C4-2B (cell line): Measurements from ENCODE around the gene SHC2.

Source experiments
- ZFX ChIP-seq: fragments of 450-650 bp; IDR thresholded peaks from 2 replicates; pipeline ENCODE4 v1.6.1; 2017
- TF ChIP-seq, protein P1 (sequence below): fragments of 450-650 bp; conservative IDR thresholded peaks from 2 replicates; pipeline ENCODE4 v1.5.1; 2017; ENCODE audit warnings: mild to moderate bottlenecking

DNA sequence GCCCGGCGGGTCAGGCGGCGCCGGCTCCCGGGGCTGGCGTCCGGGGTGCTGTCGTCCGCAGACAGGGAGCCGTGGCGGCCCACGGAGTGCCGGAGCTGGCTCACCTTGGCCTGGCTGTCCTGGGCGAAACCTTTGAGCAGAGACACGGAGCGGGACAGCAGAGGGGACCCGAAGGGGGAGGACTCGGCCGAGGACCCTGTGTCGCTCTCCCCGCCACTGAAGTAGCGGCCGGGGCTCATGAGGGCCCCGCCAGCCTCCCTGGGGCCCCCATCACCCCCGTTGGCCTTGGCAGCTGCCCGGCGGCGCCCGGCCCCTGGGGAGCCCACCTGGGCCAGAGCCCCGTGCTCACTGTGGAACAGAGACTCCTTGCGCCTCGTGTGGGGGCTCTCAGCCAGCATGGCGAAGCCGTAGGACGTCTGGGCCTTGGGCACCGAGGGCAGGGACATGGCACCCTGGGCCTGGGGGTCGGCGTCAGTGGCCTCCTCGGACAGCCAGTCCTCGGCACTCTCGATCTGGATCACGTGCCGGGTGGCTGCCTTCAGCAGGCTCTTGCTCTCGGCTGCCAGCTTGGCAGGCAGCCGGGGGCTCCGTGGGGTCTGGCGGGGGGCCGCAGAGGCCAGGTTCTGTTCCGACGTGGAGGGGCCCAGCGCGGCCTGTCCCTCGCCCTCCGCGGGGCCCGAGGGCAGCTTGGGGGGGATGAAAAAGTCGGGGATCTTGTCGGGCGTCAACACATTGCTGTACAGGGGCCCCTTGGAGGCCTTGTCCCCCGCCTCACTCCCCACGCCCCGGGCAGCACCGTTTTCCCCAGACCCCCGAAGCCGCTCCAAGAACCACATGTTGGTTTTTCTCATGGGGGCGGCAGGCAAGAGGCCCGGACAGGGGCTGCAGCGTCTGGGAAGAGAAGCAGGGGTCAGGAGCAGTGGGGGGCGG is 53.1 kb downstream of the SHC2 start:
- TF ChIP-seq, protein P1, sequence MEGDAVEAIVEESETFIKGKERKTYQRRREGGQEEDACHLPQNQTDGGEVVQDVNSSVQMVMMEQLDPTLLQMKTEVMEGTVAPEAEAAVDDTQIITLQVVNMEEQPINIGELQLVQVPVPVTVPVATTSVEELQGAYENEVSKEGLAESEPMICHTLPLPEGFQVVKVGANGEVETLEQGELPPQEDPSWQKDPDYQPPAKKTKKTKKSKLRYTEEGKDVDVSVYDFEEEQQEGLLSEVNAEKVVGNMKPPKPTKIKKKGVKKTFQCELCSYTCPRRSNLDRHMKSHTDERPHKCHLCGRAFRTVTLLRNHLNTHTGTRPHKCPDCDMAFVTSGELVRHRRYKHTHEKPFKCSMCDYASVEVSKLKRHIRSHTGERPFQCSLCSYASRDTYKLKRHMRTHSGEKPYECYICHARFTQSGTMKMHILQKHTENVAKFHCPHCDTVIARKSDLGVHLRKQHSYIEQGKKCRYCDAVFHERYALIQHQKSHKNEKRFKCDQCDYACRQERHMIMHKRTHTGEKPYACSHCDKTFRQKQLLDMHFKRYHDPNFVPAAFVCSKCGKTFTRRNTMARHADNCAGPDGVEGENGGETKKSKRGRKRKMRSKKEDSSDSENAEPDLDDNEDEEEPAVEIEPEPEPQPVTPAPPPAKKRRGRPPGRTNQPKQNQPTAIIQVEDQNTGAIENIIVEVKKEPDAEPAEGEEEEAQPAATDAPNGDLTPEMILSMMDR: no peak
- no peak for TF ChIP-seq ZFX
